GM21717 (cell line): Measurements from ENCODE around the gene TMEM190.
"Not testable (repeated sequence)": the region's sequence is repeated elsewhere in the genome, so short reads cannot be mapped to it uniquely, and the experiment has no call there.

Source experiments
- ATAC-seq: cut with Tn5 transposase; IDR thresholded peaks from one replicate; pipeline ENCODE4 v1.9.1; 2021; ENCODE audit warnings: mild to moderate bottlenecking, moderate library complexity; ENCODE audit not compliant: unreplicated experiment

TMEM190 gene

GRCh38 chr19:55418185-55418584, 41.6 kb downstream of the TMEM190 start:
- ATAC-seq = no peak

GRCh38 chr19:55419103-55419502, 42.5 kb downstream of the TMEM190 start:
- ATAC-seq = no peak

GRCh38 chr19:55419624-55420236, 43.1 kb downstream of the TMEM190 start:
- no peak for ATAC-seq

GRCh38 chr19:55421281-55421680, 44.7 kb downstream of the TMEM190 start:
- ATAC-seq = not testable (repeated sequence)

- ATAC-seq = no peak
Measured at GRCh38 chr19:55423225-55424005, 46.8 kb downstream of the TMEM190 start.

GRCh38 chr19:55424518-55424917, 47.9 kb downstream of the TMEM190 start:
- ATAC-seq = no peak

GRCh38 chr19:55426042-55426441, 49.4 kb downstream of the TMEM190 start:
- ATAC-seq = no peak
